Trophoblast cell (in vitro differentiated cells and primary cell): ENCODE data around the gene AP4B1.

Source experiments
- DNase-seq, 2 donors: peaks; one replicate each; pipeline ENCODE4 v3.0.0-alpha.2; 2016
- H2AFZ ChIP-seq: 2 replicates; pipeline ENCODE4 v1.6.1; 2013; ENCODE audit warnings: low read length, moderate library complexity, mild to moderate bottlenecking; ENCODE audit not compliant: insufficient read depth, poor library complexity
- H2AK5ac ChIP-seq: 2 replicates; pipeline ENCODE4 v1.6.1; 2013; ENCODE audit warnings: mild to moderate bottlenecking, low read length
- H2BK120ac ChIP-seq: 2 replicates; pipeline ENCODE4 v1.6.1; 2013; ENCODE audit warnings: low read length, mild to moderate bottlenecking, moderate library complexity; ENCODE audit not compliant: insufficient read depth, poor library complexity
- H2BK12ac ChIP-seq: 2 replicates; pipeline ENCODE4 v1.6.1; 2013; ENCODE audit warnings: mild to moderate bottlenecking, low read length, moderate library complexity
- H2BK5ac ChIP-seq: 2 replicates; pipeline ENCODE4 v1.6.1; 2013; ENCODE audit warnings: low read length, low read depth, moderate library complexity, mild to moderate bottlenecking; ENCODE audit not compliant: poor library complexity
- H3K14ac ChIP-seq: 2 replicates; pipeline ENCODE4 v1.6.1; 2013; ENCODE audit warnings: mild to moderate bottlenecking, low read length
- H3K18ac ChIP-seq: 2 replicates; pipeline ENCODE4 v1.6.1; 2013; ENCODE audit warnings: mild to moderate bottlenecking, low read length
- H3K23ac ChIP-seq: 2 replicates; pipeline ENCODE4 v1.6.1; 2013; ENCODE audit warnings: low read length
- H3K27ac ChIP-seq: 2 replicates; pipeline ENCODE4 v1.5.1; 2013; ENCODE audit warnings: low read depth, mild to moderate bottlenecking, inconsistent platforms, low read length, moderate library complexity
- H3K27me3 ChIP-seq: 2 replicates; pipeline ENCODE4 v1.6.1; 2013; ENCODE audit warnings: inconsistent platforms, mild to moderate bottlenecking, low read length, moderate library complexity; ENCODE audit not compliant: insufficient read depth
- H3K36me3 ChIP-seq, 2 experiments: 1 replicate in 1 of 2; 2 replicates in 1 of 2; pipeline ENCODE4 v1.6.1; 2013; ENCODE audit warnings: low read length in 2 of 2, mild to moderate bottlenecking in 2 of 2, moderate library complexity in 1 of 2; ENCODE audit not compliant: insufficient read depth in 2 of 2, control insufficient read depth in 1 of 2
- H3K4ac ChIP-seq: 2 replicates; pipeline ENCODE4 v1.6.1; 2013; ENCODE audit warnings: low read depth, mild to moderate bottlenecking, low read length, moderate library complexity
- H3K4me1 ChIP-seq, 2 experiments: 1 replicate in 1 of 2; 2 replicates in 1 of 2; pipeline ENCODE4 v1.6.1; 2013; ENCODE audit warnings: low read length in 2 of 2, mild to moderate bottlenecking in 2 of 2, moderate library complexity in 1 of 2; ENCODE audit not compliant: insufficient read depth in 2 of 2, control insufficient read depth in 1 of 2
- H3K4me2 ChIP-seq: 2 replicates; pipeline ENCODE4 v1.6.1; 2013; ENCODE audit warnings: inconsistent platforms, mild to moderate bottlenecking, low read length, moderate library complexity
- H3K4me3 ChIP-seq: 2 replicates; pipeline ENCODE4 v1.5.1; 2013; ENCODE audit warnings: mild to moderate bottlenecking, low read depth, low read length, inconsistent platforms
- H3K79me1 ChIP-seq: one replicate; pipeline ENCODE4 v1.6.1; 2013; ENCODE audit warnings: low read length
- H3K79me2 ChIP-seq: 2 replicates; pipeline ENCODE4 v1.6.1; 2013; ENCODE audit warnings: low read length, mild to moderate bottlenecking; ENCODE audit not compliant: control insufficient read depth, insufficient read depth, poor library complexity
- H3K9ac ChIP-seq: 2 replicates; pipeline ENCODE4 v1.6.1; 2013; ENCODE audit warnings: mild to moderate bottlenecking, low read length
- H3K9me3 ChIP-seq: 2 replicates; pipeline ENCODE4 v1.6.1; 2013; ENCODE audit warnings: low read depth, mild to moderate bottlenecking, control low read depth, inconsistent platforms, low read length; ENCODE audit not compliant: insufficient read depth
- H4K12ac ChIP-seq: 2 replicates; pipeline ENCODE4 v1.6.1; 2013; ENCODE audit warnings: low read depth, mild to moderate bottlenecking, low read length, moderate library complexity
- H4K8ac ChIP-seq: 2 replicates; pipeline ENCODE4 v1.6.1; 2013; ENCODE audit warnings: low read depth, mild to moderate bottlenecking, low read length, moderate library complexity
- H4K91ac ChIP-seq: one replicate; pipeline ENCODE4 v1.6.1; 2013; ENCODE audit warnings: low read depth, mild to moderate bottlenecking, low read length, moderate library complexity
- WGBS: extraction: QIAGEN DNeasy Blood & Tissue Kit; methylation state at CpG from one replicate; pipeline ENCODE4 v1.1.7; 2013; ENCODE audit warnings: missing lambda C conversion rate; ENCODE audit not compliant: insufficient read length, insufficient coverage; ENCODE audit errors: extremely low coverage; 5-methylcytosine and 5-hydroxymethylcytosine counted together

Gene AP4B1

DNA sequence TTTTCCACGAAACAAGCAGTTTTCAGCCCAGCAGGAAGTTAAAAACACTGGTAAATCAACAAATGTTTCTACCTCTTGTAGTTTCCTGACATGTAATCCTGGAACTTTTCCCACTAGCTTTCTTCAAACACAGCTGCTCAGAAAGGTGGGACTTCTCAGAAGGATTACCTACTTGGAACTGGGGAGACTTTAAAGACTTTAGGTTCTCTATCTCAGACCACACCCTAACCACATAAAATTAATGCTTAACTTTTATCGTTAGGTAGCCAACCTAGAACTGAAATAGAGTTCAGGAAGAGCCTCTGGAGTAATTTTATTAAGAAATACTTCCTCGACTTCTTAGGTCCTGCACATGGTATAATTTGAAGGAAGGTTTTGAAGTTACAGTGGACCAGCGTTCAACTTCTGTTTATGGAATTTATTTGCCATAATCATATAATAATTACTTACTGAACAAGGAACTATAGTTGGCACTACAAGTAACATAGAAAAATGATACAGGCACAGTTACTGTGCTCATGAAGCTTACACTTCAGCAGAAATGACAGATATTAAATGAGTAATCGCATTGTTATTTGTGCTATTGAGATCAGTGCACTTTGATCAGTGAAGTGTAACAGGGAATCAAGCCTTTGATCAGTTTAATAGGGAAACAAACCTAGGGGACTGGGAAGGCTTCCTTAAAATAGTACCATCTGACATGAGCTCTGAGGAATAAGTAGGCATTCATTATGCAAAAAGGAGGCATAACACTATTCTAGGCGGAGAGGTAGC lies 17.0 kb downstream of the AP4B1 start, which contains the start of gene BCL2L15:
Gene BCL2L15, minus strand, starts transcription at position 180 of the 774 bp plus-strand sequence. CDS start 206 bp downstream, outside the sequence.
- Histone ChIP-seq H2BK120ac (no peak within 1 kb of the TSS), H3K79me2 (no peaks in the 10 kb centered on the region), H2AK5ac (no peak within 1 kb of the TSS), H2AFZ (no peak within 1 kb of the TSS), H3K14ac (no peak within 1 kb of the TSS), H3K4ac (no peak within 1 kb of the TSS), H3K18ac (no peak within 1 kb of the TSS), H3K4me1 (no peaks in the 10 kb centered on the region), H3K9me3 (no peaks in the 10 kb centered on the region), H4K91ac (no peak within 1 kb of the TSS), H2BK5ac (no peak within 1 kb of the TSS), H3K4me2 (no peak within 1 kb of the TSS), H3K79me1 (no peaks in the 10 kb centered on the region), H3K27ac (no peak within 1 kb of the TSS), H3K27me3 (no peaks in the 10 kb centered on the region), H3K23ac (no peak within 1 kb of the TSS), H3K4me3 (no peak within 1 kb of the TSS), H2BK12ac (no peak within 1 kb of the TSS), H3K36me3 (no peaks in the 10 kb centered on the region), H4K12ac (no peak within 1 kb of the TSS), H3K9ac (no peak within 1 kb of the TSS), H4K8ac (no peak within 1 kb of the TSS)
- no CpG with 5 or more reads among the region's 6 CpGs for WGBS
- DNase-seq, result no peak

DNA sequence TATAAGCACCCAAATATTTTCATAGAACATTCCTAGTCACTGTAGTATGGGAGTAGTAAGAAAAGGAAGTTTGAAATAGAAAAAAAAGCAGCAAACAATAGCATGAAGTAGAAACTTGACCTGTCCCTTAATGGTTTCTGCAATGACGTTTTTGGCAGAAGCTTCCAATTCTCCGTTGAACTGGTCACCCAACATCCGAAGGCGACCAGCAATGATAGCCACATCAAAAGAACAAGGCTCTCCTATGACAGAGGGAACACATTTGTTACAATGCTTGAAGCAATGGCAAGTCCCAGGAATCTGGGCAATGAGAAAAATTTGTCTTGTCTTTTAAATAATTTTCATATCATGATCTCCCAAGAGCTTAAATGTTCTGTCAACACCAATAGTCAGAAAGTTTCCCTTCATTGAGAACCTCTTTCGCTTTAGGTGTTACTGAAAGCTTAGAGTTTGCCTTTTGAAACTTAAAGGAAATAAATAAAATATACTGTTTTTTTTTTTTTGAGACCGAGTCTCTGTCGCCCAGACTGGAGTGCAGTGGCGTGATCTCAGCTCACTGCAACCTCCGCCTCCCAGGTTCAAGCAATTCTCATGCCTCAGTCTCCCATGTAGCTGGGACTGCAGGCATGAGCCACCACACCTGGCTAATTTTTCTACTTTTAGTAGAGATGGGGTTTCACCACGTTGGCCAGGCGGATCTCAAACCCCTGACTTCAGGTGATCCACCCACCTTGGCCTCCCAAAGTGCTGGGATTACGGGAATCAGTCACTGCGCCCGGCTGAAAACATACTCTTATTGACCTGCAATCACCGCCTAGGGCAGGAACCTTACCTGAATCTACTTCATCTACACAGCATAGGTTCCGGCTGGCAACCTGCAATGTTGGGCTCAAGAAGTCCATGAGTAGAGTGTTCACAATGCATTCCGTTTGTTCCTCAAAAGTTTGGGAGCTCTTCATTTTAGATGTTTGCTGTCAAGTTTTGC lies 17.9 kb downstream of the AP4B1 start:
- no peak overlapping the region for H3K27ac ChIP-seq
- H3K4ac ChIP-seq, result no peak overlapping the region
- H4K8ac ChIP-seq, result no peak overlapping the region
- no peaks in the 10 kb centered on the region for H3K36me3 ChIP-seq
- no peak overlapping the region for H4K91ac ChIP-seq
- H3K79me2 ChIP-seq, result no peaks in the 10 kb centered on the region
- H3K14ac ChIP-seq, result no peak overlapping the region
- no peaks in the 10 kb centered on the region for H3K27me3 ChIP-seq
- H2BK12ac ChIP-seq, result no peak overlapping the region
- no peak overlapping the region for H3K18ac ChIP-seq
- H2BK120ac ChIP-seq, result no peak overlapping the region
- WGBS, result no CpG with 5 or more reads among the region's 17 CpGs
- no peak overlapping the region for H3K4me3 ChIP-seq
- H2BK5ac ChIP-seq, result no peak overlapping the region
- H3K9me3 ChIP-seq, result no peaks in the 10 kb centered on the region
- H3K4me2 ChIP-seq, result no peak overlapping the region
- H4K12ac ChIP-seq, result no peak overlapping the region
- no peaks in the 10 kb centered on the region for H3K79me1 ChIP-seq
- no peak overlapping the region for H2AFZ ChIP-seq
- DNase-seq, result no peak
- no peak overlapping the region for H3K23ac ChIP-seq
- no peak overlapping the region for H3K9ac ChIP-seq
- H3K4me1 ChIP-seq, result no peaks in the 10 kb centered on the region
- H2AK5ac ChIP-seq, result no peak overlapping the region

- H2AK5ac ChIP-seq, result no peak overlapping the region
- H2BK12ac ChIP-seq, result no peak overlapping the region
- no peak for DNase-seq
- H3K14ac ChIP-seq, result no peak overlapping the region
- no peak overlapping the region for H3K23ac ChIP-seq
- H3K4me3 ChIP-seq, result no peak overlapping the region
- H3K18ac ChIP-seq, result no peak overlapping the region
- no peaks in the 10 kb centered on the region for H3K27me3 ChIP-seq
- H3K4ac ChIP-seq, result no peak overlapping the region
- H2AFZ ChIP-seq, result no peak overlapping the region
- WGBS, result no CpG with 5 or more reads among the region's 2 CpGs
- no peak overlapping the region for H2BK5ac ChIP-seq
- no peaks in the 10 kb centered on the region for H3K36me3 ChIP-seq
- no peak overlapping the region for H3K27ac ChIP-seq
- no peaks in the 10 kb centered on the region for H3K4me1 ChIP-seq
- H4K8ac ChIP-seq, result no peak overlapping the region
- no peak overlapping the region for H4K12ac ChIP-seq
- no peak overlapping the region for H3K9ac ChIP-seq
- H3K9me3 ChIP-seq, result no peaks in the 10 kb centered on the region
- H3K79me2 ChIP-seq, result no peaks in the 10 kb centered on the region
- H2BK120ac ChIP-seq, result no peak overlapping the region
- no peak overlapping the region for H4K91ac ChIP-seq
- H3K79me1 ChIP-seq, result no peaks in the 10 kb centered on the region
- H3K4me2 ChIP-seq, result no peak overlapping the region
Measured at GRCh38 chr1:113881661-113882060, 22.9 kb downstream of the AP4B1 start.

DNA sequence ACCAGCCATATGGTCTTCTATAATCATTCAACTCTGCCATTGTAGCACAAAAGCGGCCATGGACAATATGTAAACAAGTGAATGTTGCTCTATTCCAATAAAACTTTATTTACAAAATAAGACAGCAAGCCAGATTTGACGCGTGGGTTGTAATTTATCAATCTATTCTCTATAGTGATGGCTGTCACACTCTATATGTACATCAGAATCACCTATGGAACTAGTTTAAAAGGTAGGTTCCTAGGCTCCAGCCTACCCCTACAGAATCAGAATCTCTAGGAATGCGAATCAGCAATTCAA lies 24.9 kb downstream of the AP4B1 start:
- no peak overlapping the region for H3K4me3 ChIP-seq
- no peak overlapping the region for H2BK12ac ChIP-seq
- no peak overlapping the region for H4K8ac ChIP-seq
- no peaks in the 10 kb centered on the region for H3K36me3 ChIP-seq
- H3K79me2 ChIP-seq, result no peaks in the 10 kb centered on the region
- no peak overlapping the region for H3K23ac ChIP-seq
- no peak overlapping the region for H2BK120ac ChIP-seq
- H3K79me1 ChIP-seq, result no peaks in the 10 kb centered on the region
- no peak overlapping the region for H3K9ac ChIP-seq
- H2AK5ac ChIP-seq, result no peak overlapping the region
- no peak overlapping the region for H3K4ac ChIP-seq
- WGBS, result no CpG with 5 or more reads among the region's 4 CpGs
- H3K27ac ChIP-seq, result no peak overlapping the region
- H3K14ac ChIP-seq, result no peak overlapping the region
- no peak overlapping the region for H4K91ac ChIP-seq
- no peak overlapping the region for H2BK5ac ChIP-seq
- H2AFZ ChIP-seq, result no peak overlapping the region
- no peaks in the 10 kb centered on the region for H3K4me1 ChIP-seq
- H3K4me2 ChIP-seq, result no peak overlapping the region
- no peaks in the 10 kb centered on the region for H3K27me3 ChIP-seq
- no peak overlapping the region for H3K18ac ChIP-seq
- H4K12ac ChIP-seq, result no peak overlapping the region
- no peak for DNase-seq
- no peaks in the 10 kb centered on the region for H3K9me3 ChIP-seq
